ENCODE measurements around the gene ZNF672. TPM values are rescaled to one million over a fixed set of nuclear protein-coding genes. Genes with fewer than 3 reads are reported as not detected.

Gene ZNF672
- total RNA-seq, 2 donors from 2014 or later = 42.2 to 47.6 TPM

- ATAC-seq (replicated peaks in 1 of 2) (no peak), DNase-seq (no peak)
- no peak overlapping the region for H3K27ac Mint-ChIP-seq
- no peaks in the 10 kb centered on the region for H3K9me3 Mint-ChIP-seq
- H3K4me1 Mint-ChIP-seq (ENCODE audit: low read depth) = peaks cover 2% of the 10 kb centered on the region
- peaks cover 4 to 10% of the 10 kb centered on the region in 2 donors for H3K36me3 Mint-ChIP-seq (ENCODE audit: insufficient read depth in 2 of 2)
- no peaks in the 10 kb centered on the region for H3K27me3 Mint-ChIP-seq (ENCODE audit: low read depth)
- no peak overlapping the region for H3K4me3 Mint-ChIP-seq
Measured at GRCh38 chr1:248847181-248847955, 9.3 kb downstream of the ZNF672 start.

GRCh38 chr1:248847956-248848561 lies 10.0 kb downstream of the ZNF672 start:
- no peaks in the 10 kb centered on the region for H3K9me3 Mint-ChIP-seq
- H3K4me1 Mint-ChIP-seq (ENCODE audit: low read depth) = no peaks in the 10 kb centered on the region
- no peaks in the 10 kb centered on the region for H3K27me3 Mint-ChIP-seq (ENCODE audit: low read depth)
- no peak for DNase-seq
- H3K27ac Mint-ChIP-seq = no peak overlapping the region
- H3K36me3 Mint-ChIP-seq (ENCODE audit: insufficient read depth in 2 of 2) = peaks cover 4 to 10% of the 10 kb centered on the region in 2 donors
- no peak for ATAC-seq (replicated peaks in 1 of 2)
- H3K4me3 Mint-ChIP-seq = no peak overlapping the region

- Mint-ChIP-seq H3K9me3 (no peaks in the 10 kb centered on the region), H3K4me1 (ENCODE audit: low read depth) (no peaks in the 10 kb centered on the region), H3K4me3 (no peak overlapping the region), H3K27ac (no peak overlapping the region), H3K36me3 (ENCODE audit: insufficient read depth in 2 of 2) (peaks cover 4 to 10% of the 10 kb centered on the region in 2 donors), H3K27me3 (ENCODE audit: low read depth) (no peaks in the 10 kb centered on the region)
- no peak for ATAC-seq (replicated peaks in 1 of 2)
- no peak for DNase-seq
Measured at GRCh38 chr1:248848602-248849001, 10.6 kb downstream of the ZNF672 start.

- Mint-ChIP-seq H3K9me3 (no peaks in the 10 kb centered on the region), H3K27ac (no peak overlapping the region), H3K4me1 (ENCODE audit: low read depth) (no peaks in the 10 kb centered on the region), H3K27me3 (ENCODE audit: low read depth) (no peaks in the 10 kb centered on the region), H3K4me3 (no peak overlapping the region), H3K36me3 (ENCODE audit: insufficient read depth in 2 of 2) (peaks cover 5 to 10% of the 10 kb centered on the region in 2 donors)
- DNase-seq = no peak
- ATAC-seq (replicated peaks in 1 of 2) = no peak
Measured at GRCh38 chr1:248849152-248849551, 11.1 kb downstream of the ZNF672 start.

- H3K4me3 Mint-ChIP-seq = no peak overlapping the region
- peaks cover 7 to 8% of the 10 kb centered on the region in 2 donors for H3K36me3 Mint-ChIP-seq (ENCODE audit: insufficient read depth in 2 of 2)
- H3K9me3 Mint-ChIP-seq = no peaks in the 10 kb centered on the region
- DNase-seq (no peak), ATAC-seq (replicated peaks in 1 of 2) (no peak)
- H3K27me3 Mint-ChIP-seq (ENCODE audit: low read depth) = no peaks in the 10 kb centered on the region
- H3K4me1 Mint-ChIP-seq (ENCODE audit: low read depth) = no peaks in the 10 kb centered on the region
- no peak overlapping the region for H3K27ac Mint-ChIP-seq
Measured at GRCh38 chr1:248849637-248850036, 11.6 kb downstream of the ZNF672 start.

GRCh38 chr1:248850124-248850523 lies 12.1 kb downstream of the ZNF672 start:
- no peak for DNase-seq
- Mint-ChIP-seq H3K4me3 (no peak overlapping the region), H3K9me3 (no peaks in the 10 kb centered on the region), H3K27ac (no peak overlapping the region), H3K4me1 (ENCODE audit: low read depth) (no peaks in the 10 kb centered on the region), H3K36me3 (ENCODE audit: insufficient read depth in 2 of 2) (peaks cover 7 to 11% of the 10 kb centered on the region in 2 donors), H3K27me3 (ENCODE audit: low read depth) (no peaks in the 10 kb centered on the region)
- ATAC-seq (replicated peaks in 1 of 2) = no peak

GRCh38 chr1:248850536-248851251 lies 12.7 kb downstream of the ZNF672 start:
- Mint-ChIP-seq H3K27ac (no peak overlapping the region), H3K9me3 (no peaks in the 10 kb centered on the region), H3K27me3 (ENCODE audit: low read depth) (no peaks in the 10 kb centered on the region), H3K4me1 (ENCODE audit: low read depth) (no peaks in the 10 kb centered on the region), H3K4me3 (no peak overlapping the region), H3K36me3 (ENCODE audit: insufficient read depth in 2 of 2) (peaks cover 7 to 11% of the 10 kb centered on the region in 2 donors)
- no peak for DNase-seq
- ATAC-seq (replicated peaks in 1 of 2) = no peak

- no peaks in the 10 kb centered on the region for H3K27me3 Mint-ChIP-seq (ENCODE audit: low read depth)
- no peak for ATAC-seq (replicated peaks in 1 of 2)
Measured at GRCh38 chr1:248851390-248851789, 13.4 kb downstream of the ZNF672 start.

GRCh38 chr1:248852481-248853405 lies 14.7 kb downstream of the ZNF672 start:
- Mint-ChIP-seq H3K9me3 (no peaks in the 10 kb centered on the region), H3K36me3 (ENCODE audit: insufficient read depth in 2 of 2) (peaks cover 7 to 13% of the 10 kb centered on the region in 2 donors), H3K4me1 (ENCODE audit: low read depth) (peaks cover 4% of the 10 kb centered on the region), H3K27me3 (ENCODE audit: low read depth) (no peaks in the 10 kb centered on the region), H3K27ac (no peak overlapping the region), H3K4me3 (no peak overlapping the region)
- ATAC-seq (replicated peaks in 1 of 2) (no peak), DNase-seq (no peak)

More at GRCh38 chr1:248851390-248851789, 13.4 kb downstream of the ZNF672 start:
- Mint-ChIP-seq H3K4me1 (ENCODE audit: low read depth) (no peaks in the 10 kb centered on the region), H3K27ac (peak overlapping the region; percentile 33), H3K36me3 (ENCODE audit: insufficient read depth in 2 of 2) (peaks cover 7 to 11% of the 10 kb centered on the region in 2 donors), H3K9me3 (no peaks in the 10 kb centered on the region), H3K4me3 (no peak overlapping the region)
- no peak for DNase-seq

GRCh38 chr1:248853663-248854375 lies 15.8 kb downstream of the ZNF672 start:
- Mint-ChIP-seq H3K27ac (no peak overlapping the region), H3K4me3 (peak overlapping the region in 1 of 2 donors; percentile 6), H3K4me1 (ENCODE audit: low read depth) (peaks cover 11% of the 10 kb centered on the region), H3K36me3 (ENCODE audit: insufficient read depth in 2 of 2) (peaks cover 5 to 10% of the 10 kb centered on the region in 2 donors), H3K9me3 (no peaks in the 10 kb centered on the region), H3K27me3 (ENCODE audit: low read depth) (no peaks in the 10 kb centered on the region)
- DNase-seq (peak; percentile 31 to 37), ATAC-seq (replicated peaks in 1 of 2) (peak; percentile 23 to 35)

GRCh38 chr1:248855580-248855979 lies 17.6 kb downstream of the ZNF672 start:
- Mint-ChIP-seq H3K4me3 (no peak overlapping the region), H3K9me3 (no peaks in the 10 kb centered on the region), H3K27ac (peak overlapping the region; percentile 55), H3K27me3 (ENCODE audit: low read depth) (no peaks in the 10 kb centered on the region), H3K4me1 (ENCODE audit: low read depth) (peaks cover 25% of the 10 kb centered on the region), H3K36me3 (ENCODE audit: insufficient read depth in 2 of 2) (peaks cover 9 to 11% of the 10 kb centered on the region in 2 donors)
- ATAC-seq (replicated peaks in 1 of 2) (no peak), DNase-seq (no peak)

GRCh38 chr1:248856176-248856575 lies 18.2 kb downstream of the ZNF672 start:
- Mint-ChIP-seq H3K27ac (peak overlapping the region; percentile 55), H3K4me1 (ENCODE audit: low read depth) (peaks cover 26% of the 10 kb centered on the region), H3K9me3 (no peaks in the 10 kb centered on the region), H3K27me3 (ENCODE audit: low read depth) (no peaks in the 10 kb centered on the region), H3K36me3 (ENCODE audit: insufficient read depth in 2 of 2) (peaks cover 11% of the 10 kb centered on the region in 2 donors), H3K4me3 (peak overlapping the region in 1 of 2 donors; percentile 95)
- ATAC-seq (replicated peaks in 1 of 2) = no peak
- no peak for DNase-seq

Measured in activated T-cell treated with anti-CD3 and anti-CD28 coated beads, Interleukin-2, amount 50 U/mL, for 72 hours (primary cell).